ENCODE results near the gene CSTPP1.
"Not testable (repeated sequence)": the region's sequence is repeated elsewhere in the genome, so short reads cannot be mapped to it uniquely, and the experiment has no call there.

The CSTPP1 gene

DNA sequence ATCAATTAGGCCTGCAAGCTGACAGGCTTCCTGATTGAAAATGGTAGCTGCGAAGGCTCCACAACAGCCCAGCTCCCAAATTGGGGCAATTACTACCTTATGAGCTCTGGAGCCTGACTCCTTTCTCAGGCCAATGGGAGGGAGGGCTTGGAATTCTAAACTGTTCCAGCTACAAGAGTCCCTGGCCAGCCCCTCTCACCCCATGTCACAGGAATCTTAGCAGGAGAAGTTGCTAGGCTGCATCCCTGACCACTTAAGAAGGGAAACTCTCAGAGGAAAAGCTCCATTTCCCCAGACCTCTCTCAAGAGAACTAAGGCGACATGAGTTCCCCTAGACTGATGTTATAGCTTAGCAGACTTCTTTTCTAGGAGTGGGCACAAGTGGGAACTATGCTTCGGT lies 23.1 kb upstream of the CSTPP1 start:
- DNase-seq = no peak

DNA sequence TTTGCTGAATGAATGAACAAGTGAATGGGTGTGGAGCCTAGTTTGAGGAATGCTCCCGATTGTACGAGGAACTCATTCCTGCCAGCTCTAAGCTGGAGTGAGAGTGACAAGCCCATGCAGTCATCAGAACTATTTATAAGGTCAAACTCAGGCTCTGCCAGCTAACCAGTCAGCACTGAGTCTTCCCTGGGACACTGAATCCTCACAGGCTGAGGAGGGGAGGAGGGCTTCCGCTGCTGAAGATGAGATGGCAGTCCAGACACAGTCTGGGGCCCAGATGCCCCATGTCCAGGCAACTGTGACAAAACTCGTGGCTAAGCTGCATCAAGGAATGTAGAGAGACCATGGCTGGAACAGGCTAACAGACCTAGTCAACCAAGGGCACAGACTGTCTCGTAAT lies 22.2 kb upstream of the CSTPP1 start:
- no peak for DNase-seq

DNA sequence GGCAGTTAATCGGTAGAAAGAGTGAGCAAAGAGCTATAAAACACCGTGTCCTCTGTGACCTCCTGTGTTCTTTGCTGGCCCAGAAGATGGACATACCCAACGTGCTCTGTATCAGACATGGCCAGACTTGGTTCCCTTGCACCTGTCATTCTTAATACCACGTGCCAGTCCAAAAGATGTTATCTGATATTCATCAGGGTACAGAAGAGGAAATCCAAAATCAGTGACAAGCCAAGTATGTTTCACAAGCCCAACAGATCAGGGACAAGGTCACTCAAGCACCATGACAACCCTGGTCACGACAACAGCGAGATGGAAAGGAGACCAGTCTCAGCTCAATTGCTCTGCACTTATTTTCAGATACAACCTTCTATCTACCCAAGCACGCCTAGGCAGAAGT lies 21.7 kb upstream of the CSTPP1 start:
- no peak for DNase-seq

DNA sequence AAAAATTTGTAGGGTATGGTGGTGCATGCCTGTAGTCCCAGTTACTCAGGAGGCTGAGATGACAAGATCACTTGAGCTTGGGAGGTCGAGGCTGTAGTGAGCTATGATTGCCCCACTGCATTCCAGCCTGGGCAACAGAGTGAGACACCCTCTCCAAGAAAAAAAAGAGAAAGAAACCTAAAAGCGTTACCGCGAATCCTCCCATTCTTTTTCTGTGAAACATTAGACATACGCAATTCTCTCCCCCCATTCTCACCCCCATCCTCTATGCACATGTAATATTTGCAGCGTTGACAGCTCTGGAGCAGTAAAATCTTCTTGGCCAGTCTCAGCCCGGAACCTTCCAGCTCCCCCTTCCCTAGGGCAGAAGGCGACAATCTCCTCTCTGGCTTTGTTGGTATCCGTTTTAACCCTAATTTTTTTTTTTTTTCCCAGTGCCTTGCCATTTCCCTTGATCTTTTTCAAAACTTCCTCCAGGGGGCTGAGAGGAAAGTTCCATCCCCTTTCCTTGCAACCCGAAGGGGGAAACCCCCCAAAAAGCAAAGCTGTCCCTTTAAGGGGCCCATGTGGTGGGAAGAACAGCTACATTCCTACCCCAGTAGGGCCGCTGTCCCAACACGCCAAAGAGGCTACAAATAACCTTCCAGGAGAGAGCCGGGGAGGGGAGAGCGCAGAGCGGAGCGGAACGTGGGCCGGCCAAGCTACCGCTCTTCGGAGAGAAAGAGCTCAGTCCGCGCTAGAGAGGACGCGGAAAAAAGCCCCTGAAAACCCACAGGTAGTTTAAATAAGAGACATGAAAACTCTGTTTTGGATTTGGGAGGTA lies 20.1 kb upstream of the CSTPP1 start:
- no peak for DNase-seq

DNA sequence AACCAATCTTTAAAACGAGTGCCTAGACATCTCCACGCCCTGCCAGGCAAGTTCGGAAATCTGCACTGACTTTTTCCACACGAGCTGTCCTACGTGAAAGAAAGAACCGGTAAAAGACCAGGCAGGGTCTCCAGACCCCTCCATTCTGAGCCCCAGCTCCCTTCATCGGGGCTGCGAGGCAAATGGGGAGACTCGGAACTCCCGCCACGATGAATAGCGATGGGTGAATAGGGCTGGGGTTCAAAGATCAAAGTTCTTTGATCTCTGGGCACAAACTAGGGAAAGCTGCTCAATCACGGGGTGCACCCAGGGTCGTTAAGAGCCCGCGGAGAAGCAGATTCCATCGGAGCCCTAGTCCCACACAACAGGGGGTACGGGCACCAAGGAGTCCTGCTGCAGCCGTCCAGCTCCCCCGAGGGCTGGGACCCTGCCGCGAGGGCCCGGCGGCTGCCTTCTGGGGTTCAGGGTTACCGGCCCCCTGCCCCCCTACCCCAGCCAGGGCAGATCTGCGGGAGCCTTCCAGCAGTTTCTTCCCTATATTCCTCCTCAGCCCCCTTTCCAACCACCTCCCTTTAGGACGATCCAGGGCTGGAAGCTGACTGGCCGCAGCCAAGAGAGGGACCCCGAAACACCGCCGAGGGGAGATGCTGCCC lies 19.3 kb upstream of the CSTPP1 start:
- no peak for DNase-seq

DNA sequence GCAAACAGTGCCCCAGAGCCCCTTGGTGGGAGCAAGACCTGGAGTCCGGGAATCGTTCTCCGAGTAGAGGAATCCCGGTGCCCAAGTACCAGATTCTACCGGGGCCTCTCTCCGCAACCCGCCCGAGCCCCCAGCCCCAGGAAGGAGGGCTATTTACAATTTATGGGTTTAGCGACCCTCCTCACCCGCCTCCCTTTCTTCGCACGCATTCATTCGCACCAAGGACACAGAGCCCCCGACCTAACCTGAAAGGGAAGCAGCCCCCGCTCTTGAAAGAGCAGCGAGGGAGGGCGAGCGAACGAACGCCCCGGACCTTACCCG lies 18.8 kb upstream of the CSTPP1 start:
- DNase-seq = no peak

DNA sequence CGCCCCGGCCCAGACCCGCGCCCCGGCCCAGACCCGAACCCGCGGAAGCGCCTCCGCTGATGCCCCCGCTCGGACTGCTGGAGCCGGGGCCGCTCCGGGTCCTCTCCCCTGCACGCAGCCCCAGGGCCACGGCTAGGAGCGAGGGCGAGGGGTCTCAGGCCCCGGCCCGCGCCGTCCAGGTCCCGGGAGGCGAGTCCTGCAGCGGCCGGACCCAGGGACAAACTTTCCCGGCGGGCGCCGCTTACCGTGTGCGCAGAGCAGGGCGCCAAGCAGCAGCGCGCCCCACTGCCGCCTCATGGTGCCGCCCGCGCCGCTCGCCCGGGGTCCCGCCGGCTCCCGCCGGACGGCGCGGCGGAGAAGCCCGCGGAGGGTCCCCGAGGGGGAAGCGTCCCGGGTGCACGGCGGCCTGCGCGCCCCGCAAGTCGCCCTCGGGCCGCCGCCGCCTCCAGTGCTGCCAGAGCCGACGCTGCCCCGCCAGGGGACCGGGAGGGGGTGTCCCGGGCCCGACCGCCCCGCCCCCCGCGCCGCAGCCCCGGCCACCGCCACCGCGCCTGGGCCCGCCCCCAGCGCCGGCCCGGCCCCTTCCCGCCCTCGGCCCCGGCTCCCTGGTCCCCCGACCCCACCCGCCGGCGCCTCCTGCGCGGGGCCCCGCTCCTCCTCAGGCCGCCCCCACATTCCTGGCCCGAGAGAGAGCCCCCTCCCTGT lies 18.3 kb upstream of the CSTPP1 start, which contains the start of gene LRP4:
Gene LRP4 (minus strand): TSS at position 468 of the 705 bp plus-strand sequence. CDS start 171 bp downstream, at position 297.
- no peak for DNase-seq

DNA sequence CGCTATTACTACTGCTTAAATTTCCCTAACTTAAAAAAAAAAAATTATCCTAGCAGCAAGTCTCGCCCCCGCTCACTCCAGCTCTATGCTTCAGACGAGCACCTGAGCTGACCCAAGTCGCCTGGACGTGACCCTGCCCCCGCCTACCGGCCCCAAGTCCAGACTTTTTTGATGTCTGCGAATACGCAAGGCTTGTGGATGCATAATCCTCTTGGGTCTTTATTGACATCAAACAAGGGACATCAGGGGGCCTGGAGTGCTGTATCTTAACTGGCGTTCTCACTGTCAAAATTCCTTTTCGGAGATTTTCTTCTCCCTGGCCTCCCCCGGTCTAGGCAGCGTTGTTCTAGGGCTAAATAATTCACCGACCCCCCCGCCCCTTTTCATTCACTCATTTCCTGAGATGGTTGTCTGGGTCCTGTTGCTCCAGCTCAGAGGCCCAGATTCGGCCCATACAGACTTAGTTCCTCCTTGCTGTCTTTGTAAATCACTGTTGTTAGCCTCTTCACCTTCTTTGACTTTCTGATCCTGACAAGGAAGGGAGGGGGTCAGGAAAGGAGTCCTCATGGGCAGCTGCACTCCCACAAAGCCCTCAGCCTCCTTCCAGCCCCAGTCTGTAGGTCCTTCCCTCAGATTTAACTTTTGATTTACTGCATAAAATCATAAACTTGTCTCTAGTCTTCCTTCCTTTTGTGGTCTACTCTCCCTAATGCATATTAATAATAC lies 17.6 kb upstream of the CSTPP1 start:
- no peak for DNase-seq

DNA sequence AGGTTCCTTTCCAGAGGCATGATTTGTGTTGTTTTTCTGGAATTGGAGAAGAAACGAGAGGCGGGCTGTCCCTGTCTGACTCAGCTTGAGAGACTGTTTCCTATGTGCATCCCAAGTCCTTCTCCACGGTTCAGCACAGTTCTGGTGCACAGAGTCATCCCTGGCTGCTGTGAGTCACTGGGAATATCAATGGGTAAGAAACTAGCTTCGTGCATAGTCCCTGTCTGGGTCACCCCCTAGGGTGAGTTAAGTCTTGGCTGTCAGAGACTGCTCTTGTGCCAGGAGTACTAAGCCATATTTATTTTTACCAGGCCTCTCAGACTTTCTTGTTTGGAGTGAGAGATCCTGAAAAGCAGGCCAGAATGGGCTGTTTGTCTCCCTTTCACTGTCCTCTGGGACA lies 15.8 kb upstream of the CSTPP1 start:
- DNase-seq = no peak

DNA sequence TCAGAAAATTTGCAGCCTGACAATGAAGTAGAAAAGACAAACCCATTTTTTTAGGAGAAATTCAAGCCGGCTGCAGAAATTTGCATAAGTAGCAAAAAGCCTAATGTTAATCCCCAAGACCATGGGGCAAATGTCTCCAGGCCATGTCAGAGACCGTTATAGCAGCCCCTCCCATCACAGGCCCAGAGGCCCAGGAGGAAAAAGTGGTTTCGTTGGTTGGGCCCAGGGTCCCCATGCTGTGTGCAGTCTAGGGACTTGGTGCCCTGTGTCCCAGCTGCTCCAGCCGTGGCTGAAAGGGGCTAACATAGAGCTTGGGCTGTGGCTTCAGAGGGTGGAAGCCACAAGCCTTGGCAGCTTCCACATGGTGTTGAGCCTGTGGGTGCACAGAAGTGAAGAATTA lies 8.6 kb upstream of the CSTPP1 start:
- DNase-seq = not testable (repeated sequence)

DNA sequence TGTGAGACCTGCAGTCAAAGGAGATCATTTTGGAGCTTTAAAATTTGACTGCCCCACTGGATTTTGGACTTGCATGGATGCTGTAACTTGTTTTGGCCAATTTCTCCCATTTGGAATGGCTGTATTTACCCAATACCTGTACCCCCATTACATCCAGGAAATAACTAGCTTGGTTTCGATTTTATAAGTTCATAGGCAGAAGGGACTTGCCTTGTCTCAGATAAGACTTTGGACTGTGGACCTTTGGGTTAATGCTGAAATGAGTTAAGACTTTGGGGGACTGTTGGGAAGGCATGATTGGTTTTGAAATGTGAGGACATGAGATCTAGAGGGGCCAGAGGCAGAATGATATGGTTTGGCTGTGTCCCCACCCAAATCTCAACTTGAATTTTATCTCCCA lies 7.9 kb upstream of the CSTPP1 start:
- DNase-seq = not testable (repeated sequence)

DNA sequence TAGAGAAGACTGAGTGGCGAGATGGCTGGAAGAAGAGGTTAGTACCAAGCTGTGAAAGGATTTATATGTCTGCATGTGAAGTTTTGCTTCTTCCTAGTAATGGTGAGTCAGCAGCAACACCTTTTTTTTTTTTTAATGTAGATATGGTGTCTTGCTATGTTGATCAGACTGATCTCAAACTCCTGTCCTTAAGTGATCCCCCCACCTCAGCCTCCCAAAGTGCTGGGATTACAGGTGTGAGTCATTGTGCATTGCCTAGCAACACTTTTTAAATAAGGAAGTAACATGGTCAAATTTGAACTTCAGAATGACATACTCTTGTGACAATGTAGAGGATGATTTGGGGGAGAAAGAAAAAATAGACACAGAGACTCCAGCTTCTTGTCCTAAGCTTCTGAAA lies 6.5 kb upstream of the CSTPP1 start:
- peak; percentile 28 for DNase-seq

DNA sequence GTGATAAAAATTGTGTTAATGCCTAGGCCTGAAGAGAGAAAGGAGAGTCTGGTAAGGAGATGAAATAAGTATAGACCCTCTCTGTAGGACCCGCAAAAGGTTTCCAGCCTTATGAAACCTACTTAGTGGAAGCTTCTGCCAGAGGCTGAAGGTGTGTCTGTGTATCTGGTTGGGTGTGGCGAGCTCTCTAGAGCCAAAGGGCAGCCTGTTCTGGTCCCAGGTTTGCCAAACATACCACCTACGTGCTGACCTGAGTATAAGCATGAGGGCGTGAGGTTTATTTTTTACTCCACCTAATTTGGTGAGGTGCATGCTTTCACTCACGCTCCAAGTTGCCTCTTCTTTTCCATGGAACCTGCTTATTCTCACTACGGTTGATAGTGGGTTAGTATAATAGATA lies 5.6 kb downstream of the CSTPP1 start:
- DNase-seq = no peak

DNA sequence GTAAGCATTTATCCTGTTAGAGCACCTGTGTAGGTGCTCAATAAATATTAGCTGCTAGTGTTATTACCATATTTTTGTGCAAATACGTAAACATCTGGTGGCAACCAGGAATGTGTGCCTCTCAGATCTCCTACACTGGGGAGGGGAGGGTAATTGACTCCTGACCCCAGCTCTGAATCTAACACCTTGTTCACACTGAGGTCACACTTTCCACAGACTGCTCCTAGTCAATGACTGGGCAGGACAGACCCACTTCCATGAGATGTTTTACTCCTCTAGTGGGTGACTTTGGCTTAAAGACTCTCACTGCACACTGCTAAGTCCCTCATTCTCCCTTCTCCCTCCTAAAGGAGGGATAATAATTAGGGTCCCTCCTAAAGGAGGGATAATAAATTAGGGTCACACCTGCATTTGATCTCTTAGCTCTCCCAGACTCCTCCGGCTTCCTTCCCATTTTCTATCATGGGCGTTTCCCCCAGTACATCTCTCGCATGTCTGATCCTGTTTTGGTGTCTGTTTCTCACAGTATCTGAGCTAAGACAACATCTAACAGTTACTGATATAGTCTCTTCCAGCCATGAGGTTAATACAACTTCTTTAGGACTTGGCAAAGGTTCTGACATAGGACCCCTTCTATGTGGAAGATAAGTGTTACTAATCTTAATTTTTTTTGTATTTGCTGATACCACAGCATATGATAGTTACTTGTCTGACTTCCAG lies 8.0 kb downstream of the CSTPP1 start:
- DNase-seq = no peak

DNA sequence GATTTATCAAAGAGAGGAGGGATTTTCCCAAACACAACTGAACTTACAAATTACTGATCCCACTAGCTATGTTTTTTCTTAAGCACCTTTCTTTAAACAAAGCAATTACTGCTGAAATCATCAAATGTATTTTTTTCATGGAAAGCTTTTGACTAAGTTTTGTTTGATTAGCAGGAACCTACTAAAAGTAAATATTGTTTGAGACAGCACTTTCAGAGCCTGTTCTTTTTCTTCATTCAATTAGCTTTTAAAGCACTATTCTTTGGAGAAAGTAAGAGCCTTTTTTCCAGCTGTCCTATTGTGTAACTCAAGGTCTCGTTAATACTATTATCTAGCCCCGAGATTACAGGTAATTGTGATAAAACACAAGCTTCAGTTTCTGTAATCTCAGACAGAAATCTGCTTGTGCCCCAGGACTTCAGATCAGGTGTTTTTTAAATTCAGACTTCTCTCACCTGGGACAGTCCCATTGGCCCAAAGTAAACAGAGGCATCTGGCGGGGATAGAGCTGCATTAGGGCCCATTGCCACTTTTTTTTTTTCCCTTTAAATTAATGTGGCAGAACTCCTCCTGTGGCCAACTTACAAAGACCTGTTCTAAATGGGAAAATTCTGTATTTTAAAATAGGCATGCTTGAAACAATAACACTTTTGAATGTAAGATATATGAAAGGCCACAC lies 11.0 kb downstream of the CSTPP1 start:
- DNase-seq = no peak

DNA sequence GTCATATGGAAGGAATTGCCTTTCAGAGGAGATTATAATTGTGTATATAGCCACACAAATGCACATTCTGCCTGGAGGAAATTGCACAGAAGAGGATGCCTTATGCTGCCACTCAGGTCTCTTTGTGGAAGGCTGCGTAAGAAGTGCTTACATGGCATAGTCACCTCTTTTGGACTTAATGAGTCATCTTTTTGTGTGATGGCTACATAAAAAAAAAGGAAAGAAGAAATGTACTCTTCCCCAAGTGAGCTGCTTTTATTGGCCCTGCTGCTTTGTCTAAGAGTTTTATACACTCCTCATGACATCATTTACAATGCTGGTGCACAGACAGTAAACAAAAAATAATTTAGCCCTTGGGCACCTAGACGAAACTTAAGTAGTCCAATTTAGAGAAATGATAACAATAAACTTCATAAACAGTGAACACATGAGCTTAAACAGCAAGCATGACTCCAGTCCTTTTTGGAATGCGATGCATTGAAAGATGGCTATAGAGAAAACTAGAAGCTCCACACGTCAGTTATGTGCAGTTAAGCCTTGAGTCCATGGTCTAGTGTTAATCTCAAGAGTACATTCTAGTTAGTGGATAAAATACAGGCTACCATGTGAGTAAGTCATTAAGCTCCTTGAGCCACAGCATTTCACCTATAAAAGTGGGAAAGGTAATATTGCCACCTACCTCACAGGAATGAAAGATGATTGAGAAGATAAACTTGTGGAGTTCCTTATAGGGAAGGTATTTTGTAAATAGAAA lies 12.0 kb downstream of the CSTPP1 start:
- no peak for DNase-seq

DNA sequence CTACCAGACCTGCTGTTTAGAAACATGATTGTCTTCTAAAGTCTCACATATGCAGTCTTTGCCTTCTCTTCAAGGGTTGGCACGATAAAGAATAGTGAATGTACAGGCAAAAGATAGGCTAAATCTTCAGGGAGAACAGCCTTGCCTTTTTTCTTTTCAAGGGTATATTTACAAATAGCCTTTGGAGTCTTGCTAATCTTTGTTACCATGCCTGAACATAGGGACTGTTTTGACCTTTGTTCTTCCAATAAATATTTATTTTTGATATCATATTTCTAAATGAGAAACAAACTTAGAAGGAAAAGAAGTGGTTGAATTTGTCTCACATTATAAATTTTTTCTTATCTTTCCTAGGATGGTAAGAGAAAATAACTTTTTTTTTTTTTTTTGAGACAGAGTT lies 12.7 kb downstream of the CSTPP1 start:
- no peak for DNase-seq

DNA sequence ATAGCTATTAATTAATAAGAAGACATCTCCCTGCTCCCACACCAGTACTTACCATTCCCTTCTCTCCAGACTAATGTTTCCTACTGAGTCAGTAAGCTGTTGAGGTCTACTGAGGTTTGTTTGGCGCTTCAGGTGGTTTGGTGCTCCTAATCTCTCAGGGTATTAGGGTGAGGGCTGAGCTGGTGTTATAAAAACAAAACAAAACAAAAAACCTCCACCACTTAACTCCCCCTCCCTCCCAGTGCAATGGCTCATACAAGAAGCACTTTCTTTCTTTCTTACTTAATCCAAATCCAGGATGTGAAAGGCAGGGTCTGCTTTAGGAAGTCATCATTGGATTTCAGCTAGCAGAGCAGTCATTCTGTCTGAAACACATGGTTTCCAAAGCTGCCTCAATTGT lies 15.3 kb downstream of the CSTPP1 start:
- DNase-seq = no peak

DNA sequence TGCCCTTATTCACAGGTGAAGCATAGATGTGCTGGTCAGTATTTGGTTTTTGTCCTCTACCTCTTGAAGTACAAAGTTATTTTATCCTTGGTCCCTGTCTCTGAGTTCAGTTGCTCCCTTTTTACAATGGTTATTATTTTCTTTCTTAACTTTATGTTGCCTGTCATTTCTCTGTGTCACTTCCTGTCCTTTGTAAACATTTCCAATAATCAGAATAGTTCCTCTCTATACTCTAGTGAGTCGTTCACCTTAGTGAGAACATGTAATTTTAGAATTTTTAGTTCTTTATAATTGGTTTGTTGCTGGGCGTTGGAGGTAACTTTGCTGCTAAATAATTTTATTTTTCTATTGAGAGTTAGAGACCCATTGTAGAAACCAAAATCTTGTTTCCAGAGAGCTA lies 16.0 kb downstream of the CSTPP1 start:
- DNase-seq = no peak

DNA sequence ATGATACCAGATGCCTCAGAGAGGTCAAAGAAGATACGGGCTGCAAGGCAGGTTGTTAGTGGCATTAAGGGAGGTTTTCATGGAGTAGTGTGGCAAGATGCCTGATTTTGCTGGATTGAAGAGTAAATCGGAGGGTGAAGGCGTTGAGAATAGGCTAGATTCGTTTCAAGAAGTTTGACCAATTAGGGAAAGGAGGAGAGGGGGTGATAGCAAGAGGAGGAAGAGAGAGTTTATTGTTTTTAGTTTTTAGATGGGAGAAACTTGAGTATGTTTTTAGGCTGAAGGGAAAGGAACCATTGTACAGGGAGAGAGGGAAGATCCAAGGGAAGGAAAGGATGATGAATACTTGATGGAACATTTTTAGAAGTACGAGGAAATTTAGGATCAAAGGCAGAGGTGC lies 16.5 kb downstream of the CSTPP1 start:
- DNase-seq = no peak

DNA sequence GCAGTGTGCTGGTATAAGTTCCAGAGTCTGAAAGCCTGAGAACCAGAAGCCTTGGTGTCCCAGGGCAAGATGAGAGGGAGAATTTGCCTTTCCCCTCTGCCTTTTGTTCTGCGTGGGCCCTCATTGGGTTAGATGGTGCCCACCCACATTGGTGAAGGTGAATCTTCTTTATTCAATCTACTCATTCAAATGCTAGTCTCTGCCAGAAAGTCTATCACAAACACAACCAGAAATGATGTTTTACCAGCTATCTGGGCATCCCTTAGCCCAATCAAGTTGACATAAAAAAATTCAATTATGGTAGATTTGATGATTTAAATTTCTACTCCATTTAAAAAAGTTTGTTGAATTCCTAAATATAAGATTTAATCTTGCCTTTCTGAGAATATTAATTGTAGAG lies 22.2 kb downstream of the CSTPP1 start:
- DNase-seq = no peak

All from NK-92 treated with Interleukin-12 subunit alpha and Interleukin-12 subunit beta, amount 100 ng/mL, for 24 hours (cell line).